ENCODE results near the gene CABYR.

The CABYR gene, protein sequence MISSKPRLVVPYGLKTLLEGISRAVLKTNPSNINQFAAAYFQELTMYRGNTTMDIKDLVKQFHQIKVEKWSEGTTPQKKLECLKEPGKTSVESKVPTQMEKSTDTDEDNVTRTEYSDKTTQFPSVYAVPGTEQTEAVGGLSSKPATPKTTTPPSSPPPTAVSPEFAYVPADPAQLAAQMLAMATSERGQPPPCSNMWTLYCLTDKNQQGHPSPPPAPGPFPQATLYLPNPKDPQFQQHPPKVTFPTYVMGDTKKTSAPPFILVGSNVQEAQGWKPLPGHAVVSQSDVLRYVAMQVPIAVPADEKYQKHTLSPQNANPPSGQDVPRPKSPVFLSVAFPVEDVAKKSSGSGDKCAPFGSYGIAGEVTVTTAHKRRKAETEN

GRCh38 chr18:24138789-24139616 is at the start of gene CABYR:
TSS of gene CABYR (plus strand) at chr18:24139062. CDS start at chr18:24143115, 4,053 bp downstream.
- H3K4me3 ChIP-seq = no peak within 1 kb of the TSS
- peaks cover 11% of the 10 kb centered on the region for H3K9me3 ChIP-seq
- peaks cover 24% of the 10 kb centered on the region for H3K36me3 ChIP-seq
- H3K4me2 ChIP-seq = no peak within 1 kb of the TSS
- H3K27ac ChIP-seq = no peak within 1 kb of the TSS
- H3K27me3 ChIP-seq = no peaks in the 10 kb centered on the region
- no peaks in the 10 kb centered on the region for H4K20me1 ChIP-seq
- H3K4me1 ChIP-seq = no peaks in the 10 kb centered on the region
- no peak for TF ChIP-seq Cebpa-rat (IDR thresholded peaks at IDR 0.05)
- no peak within 1 kb of the TSS for H3K9ac ChIP-seq

GRCh38 chr18:24089076-24089475 is 49.8 kb upstream of the CABYR start:
- Histone ChIP-seq H3K9me3 (peaks cover 15% of the 10 kb centered on the region), H4K20me1 (no peaks in the 10 kb centered on the region)

GRCh38 chr18:24089515-24090337 is 49.1 kb upstream of the CABYR start:
- Histone ChIP-seq H4K20me1 (no peaks in the 10 kb centered on the region), H3K9ac (no peak overlapping the region), H3K9me3 (peaks cover 15% of the 10 kb centered on the region), H3K27ac (no peak overlapping the region), H3K4me2 (no peak overlapping the region), H3K36me3 (peaks cover 84% of the 10 kb centered on the region), H3K4me1 (peaks cover 14% of the 10 kb centered on the region), H3K27me3 (no peaks in the 10 kb centered on the region), H3K4me3 (no peak overlapping the region)
- no peak for TF ChIP-seq Cebpa-rat (IDR thresholded peaks at IDR 0.05)

More at GRCh38 chr18:24089076-24089475, 49.8 kb upstream of the CABYR start:
- no peak for TF ChIP-seq Cebpa-rat (IDR thresholded peaks at IDR 0.05)
- no peak overlapping the region for H3K4me2 ChIP-seq
- H3K27me3 ChIP-seq = no peaks in the 10 kb centered on the region
- peaks cover 84% of the 10 kb centered on the region for H3K36me3 ChIP-seq
- no peak overlapping the region for H3K4me3 ChIP-seq
- no peak overlapping the region for H3K9ac ChIP-seq
- no peak overlapping the region for H3K27ac ChIP-seq
- H3K4me1 ChIP-seq = peaks cover 8% of the 10 kb centered on the region

GRCh38 chr18:24090876-24091275 is 48.0 kb upstream of the CABYR start:
- Histone ChIP-seq H3K36me3 (peaks cover 86% of the 10 kb centered on the region), H3K9ac (no peak overlapping the region), H4K20me1 (no peaks in the 10 kb centered on the region), H3K27me3 (no peaks in the 10 kb centered on the region), H3K4me2 (no peak overlapping the region), H3K27ac (no peak overlapping the region), H3K4me1 (peaks cover 20% of the 10 kb centered on the region), H3K4me3 (no peak overlapping the region), H3K9me3 (peaks cover 25% of the 10 kb centered on the region)
- no peak for TF ChIP-seq Cebpa-rat (IDR thresholded peaks at IDR 0.05)

- peaks cover 78% of the 10 kb centered on the region for H3K36me3 ChIP-seq
- peak overlapping the region; percentile 74 for H3K4me2 ChIP-seq
- H3K9ac ChIP-seq = no peak overlapping the region
- no peak for TF ChIP-seq Cebpa-rat (IDR thresholded peaks at IDR 0.05)
- peaks cover 20% of the 10 kb centered on the region for H3K4me1 ChIP-seq
- peak overlapping the region; percentile 16; the same call in 1 of the 2 replicates for H3K27ac ChIP-seq
- no peaks in the 10 kb centered on the region for H3K27me3 ChIP-seq
- no peaks in the 10 kb centered on the region for H4K20me1 ChIP-seq
- no peak overlapping the region for H3K4me3 ChIP-seq
- H3K9me3 ChIP-seq = peaks cover 44% of the 10 kb centered on the region
Observed at GRCh38 chr18:24094561-24094960, 44.3 kb upstream of the CABYR start.

DNA sequence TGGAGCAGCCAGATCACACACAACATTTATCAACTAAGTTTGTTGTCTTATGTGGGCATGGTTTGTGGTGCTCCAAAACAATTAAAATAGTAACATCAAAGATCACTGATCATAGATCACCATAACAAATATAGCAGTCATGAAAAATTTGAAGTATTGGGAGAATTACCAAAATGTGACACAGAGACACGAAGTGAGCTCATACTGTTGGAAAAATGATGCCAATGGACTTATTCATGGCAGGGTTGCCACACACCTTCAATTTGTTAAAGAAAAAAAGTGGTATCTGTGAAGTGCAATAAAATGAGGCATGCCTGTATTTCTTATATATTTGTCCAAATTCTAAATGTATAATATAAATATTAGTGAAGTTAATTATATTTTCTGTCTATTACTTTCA is 42.9 kb upstream of the CABYR start:
- Histone ChIP-seq H3K36me3 (peaks cover 78% of the 10 kb centered on the region), H3K27ac (no peak overlapping the region), H3K27me3 (no peaks in the 10 kb centered on the region), H3K4me3 (no peak overlapping the region), H3K4me1 (peaks cover 20% of the 10 kb centered on the region), H3K4me2 (no peak overlapping the region), H4K20me1 (no peaks in the 10 kb centered on the region), H3K9me3 (peaks cover 42% of the 10 kb centered on the region), H3K9ac (no peak overlapping the region)
- TF ChIP-seq Cebpa-rat (IDR thresholded peaks at IDR 0.05) = no peak

- H3K9me3 ChIP-seq = no peaks in the 10 kb centered on the region
- no peaks in the 10 kb centered on the region for H3K27me3 ChIP-seq
- no peak overlapping the region for H3K9ac ChIP-seq
- no peaks in the 10 kb centered on the region for H3K4me1 ChIP-seq
- H3K27ac ChIP-seq = no peak overlapping the region
- H3K4me3 ChIP-seq = no peak overlapping the region
- H3K36me3 ChIP-seq = peaks cover 73% of the 10 kb centered on the region
- H4K20me1 ChIP-seq = no peaks in the 10 kb centered on the region
- H3K4me2 ChIP-seq = no peak overlapping the region
- no peak for TF ChIP-seq Cebpa-rat (IDR thresholded peaks at IDR 0.05)
Observed at GRCh38 chr18:24103320-24104021, 35.4 kb upstream of the CABYR start.

DNA sequence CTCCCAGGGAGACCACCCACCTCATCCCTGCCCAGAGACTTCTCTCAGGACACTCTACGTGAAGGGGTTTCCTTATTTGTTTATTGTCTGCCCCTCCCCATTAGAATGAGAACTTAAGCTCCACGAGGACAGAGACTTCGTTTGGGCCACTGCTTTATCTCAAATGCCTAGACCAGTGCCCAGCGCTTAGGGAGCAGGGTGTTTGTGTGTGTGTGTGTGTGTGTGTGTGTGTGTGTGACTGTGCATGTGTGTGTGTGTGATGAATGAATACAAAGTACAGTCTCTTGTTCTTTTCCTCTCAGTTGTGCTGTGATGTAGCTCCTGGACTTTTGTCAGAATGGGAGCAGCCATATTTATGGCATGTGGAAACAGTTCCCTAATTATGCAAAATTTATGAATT is 34.4 kb upstream of the CABYR start:
- peaks cover 68% of the 10 kb centered on the region for H3K36me3 ChIP-seq
- no peaks in the 10 kb centered on the region; the same call in 1 of the 2 replicates for H3K4me1 ChIP-seq
- H4K20me1 ChIP-seq = no peaks in the 10 kb centered on the region
- H3K9me3 ChIP-seq = no peaks in the 10 kb centered on the region
- H3K27me3 ChIP-seq = no peaks in the 10 kb centered on the region
- no peak overlapping the region for H3K9ac ChIP-seq
- TF ChIP-seq Cebpa-rat (IDR thresholded peaks at IDR 0.05) = no peak
- H3K4me3 ChIP-seq = no peak overlapping the region
- no peak overlapping the region for H3K4me2 ChIP-seq
- H3K27ac ChIP-seq = no peak overlapping the region

DNA sequence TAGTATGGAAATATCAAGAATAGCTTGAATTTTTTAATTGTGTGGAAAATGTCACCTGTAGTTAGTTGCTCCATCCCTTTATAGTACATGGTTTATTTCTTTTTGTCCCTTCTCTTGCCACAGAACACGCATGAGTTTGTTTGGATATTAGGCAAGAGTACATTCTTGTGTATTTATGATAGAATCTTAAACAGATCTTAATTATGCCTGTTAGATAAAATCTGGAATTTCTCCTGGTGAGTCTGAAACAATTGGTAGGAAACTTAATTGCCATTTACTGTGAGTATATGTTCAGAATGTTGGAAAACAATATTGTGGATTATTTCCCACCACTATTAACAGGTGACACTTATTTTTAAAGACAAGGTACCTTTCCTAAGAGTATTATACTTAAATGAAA is 30.2 kb upstream of the CABYR start:
- Histone ChIP-seq H3K4me1 (no peaks in the 10 kb centered on the region; the same call in 1 of the 2 replicates), H3K36me3 (peaks cover 57% of the 10 kb centered on the region), H3K9me3 (no peaks in the 10 kb centered on the region), H3K27ac (no peak overlapping the region), H3K4me3 (no peak overlapping the region), H3K27me3 (no peaks in the 10 kb centered on the region), H4K20me1 (peaks cover 11% of the 10 kb centered on the region; the same call in 1 of the 2 replicates), H3K9ac (no peak overlapping the region), H3K4me2 (no peak overlapping the region)
- TF ChIP-seq Cebpa-rat (IDR thresholded peaks at IDR 0.05) = no peak
